H1 (cell line): Measurements from ENCODE around the gene NAV2. TPM values are rescaled to one million over a fixed set of nuclear protein-coding genes. Genes with fewer than 3 reads are reported as not detected.

Experiments
- CTCF ChIA-PET: fragments of 300-600 bp; sonication (Branson Sonifier 250); formaldehyde crosslinking; loops from one replicate; lab custom pipeline; 2021; ENCODE audit not compliant: partially characterized antibody; lab: Charles Lee
- POLR2A ChIA-PET: fragments of 300-600 bp; sonication (Branson Sonifier 250); formaldehyde crosslinking; loops from one replicate; lab custom pipeline; 2021; ENCODE audit warnings: inconsistent platforms; ENCODE audit not compliant: partially characterized antibody; lab: Charles Lee
- DNase-seq, 2 experiments: peaks; one replicate each; pipeline versions ENCODE4 v3.0.0 to v3.0.0-alpha.2; 2010 to 2022; ENCODE audit warnings: low spot score in 2 of 2, low read depth in 1 of 2, mixed read lengths in 1 of 2
- FAIRE-seq: peaks from 2 replicates; lab custom pipeline; 2011; peaks lifted over from hg19 to GRCh38; lab: Jason Lieb, UNC
- H2AFZ ChIP-seq: 2 replicates; pipeline ENCODE4 v1.8.1; 2012; ENCODE audit warnings: low read length, inconsistent platforms
- H2AK5ac ChIP-seq: 2 replicates; pipeline ENCODE4 v1.6.1; 2013; ENCODE audit warnings: low read depth, low read length
- H2BK120ac ChIP-seq: replicated peaks from 2 replicates; pipeline ENCODE3; 2013; ENCODE audit warnings: low read depth, low read length, inconsistent platforms
- H2BK12ac ChIP-seq: 2 replicates; pipeline ENCODE4 v1.6.1; 2013; ENCODE audit warnings: low read depth, low read length
- H2BK15ac ChIP-seq: 2 replicates; pipeline ENCODE4 v1.6.1; 2013; ENCODE audit warnings: low read length
- H2BK20ac ChIP-seq: 2 replicates; pipeline ENCODE4 v1.6.1; 2013; ENCODE audit warnings: low read length
- H2BK5ac ChIP-seq: 2 replicates; pipeline ENCODE4 v1.6.1; 2013; ENCODE audit warnings: low read depth, low read length
- H3K14ac ChIP-seq: 2 replicates; pipeline ENCODE4 v1.6.1; 2013; ENCODE audit warnings: inconsistent platforms; ENCODE audit not compliant: insufficient read length
- H3K18ac ChIP-seq: 2 replicates; pipeline ENCODE4 v1.6.1; 2013; ENCODE audit warnings: low read length; ENCODE audit errors: extremely low read depth
- H3K23ac ChIP-seq: 2 replicates; pipeline ENCODE4 v1.6.1; 2013; ENCODE audit warnings: inconsistent platforms; ENCODE audit not compliant: insufficient read length
- H3K23me2 ChIP-seq: 2 replicates; pipeline ENCODE4 v1.6.1; 2013; ENCODE audit warnings: low read depth, low read length
- H3K27ac ChIP-seq: 2 replicates; pipeline ENCODE4 v1.6.1; 2011; ENCODE audit warnings: low read depth, low read length, inconsistent platforms
- H3K27me3 ChIP-seq, 4 experiments: replicated peaks in 1 of 4; 1 replicate in 1 of 4; 2 replicates in 3 of 4; pipeline versions ENCODE4 v1.6.1 to v1.8.1; 2011 to 2013; ENCODE audit warnings: low read length in 3 of 4, mild to moderate bottlenecking in 3 of 4, inconsistent platforms in 2 of 4, mixed read lengths in 2 of 4, moderate library complexity in 1 of 4; ENCODE audit not compliant: control insufficient read depth in 3 of 4, insufficient read depth in 3 of 4; ENCODE audit errors: extremely low read depth in 1 of 4
- H3K36me3 ChIP-seq, 4 experiments: 2 replicates each; pipeline versions ENCODE4 v1.6.1 to v1.8.1; 2011 to 2013; ENCODE audit warnings: mild to moderate bottlenecking in 4 of 4, low read length in 3 of 4, moderate library complexity in 2 of 4, control low read depth in 1 of 4, inconsistent platforms in 1 of 4; ENCODE audit not compliant: insufficient read depth in 4 of 4, control insufficient read depth in 2 of 4
- H3K4ac ChIP-seq: replicated peaks from 2 replicates; pipeline ENCODE3; 2013; ENCODE audit warnings: low read length, low read depth, mixed read lengths, inconsistent platforms; ENCODE audit not compliant: insufficient read length
- H3K4me1 ChIP-seq, 4 experiments: replicated peaks in 1 of 4; 1 replicate in 1 of 4; 2 replicates in 3 of 4; pipeline versions ENCODE4 v1.6.1 to v1.8.1; 2011 to 2013; ENCODE audit warnings: low read length in 3 of 4, inconsistent platforms in 2 of 4, mixed read lengths in 1 of 4; ENCODE audit not compliant: insufficient read depth in 4 of 4, control insufficient read depth in 3 of 4
- H3K4me2 ChIP-seq, 2 experiments: 2 replicates each; pipeline versions ENCODE4 v1.6.1 to v1.8.1; 2011 to 2013; ENCODE audit warnings: low read depth in 2 of 2, low read length in 2 of 2, control low read depth in 1 of 2, inconsistent platforms in 1 of 2, mild to moderate bottlenecking in 1 of 2; ENCODE audit not compliant: insufficient read depth in 1 of 2
- H3K4me3 ChIP-seq, 4 experiments: fragments of 200-600, 300-600 bp in 1 of 4; sonication (generic), shearing (Covaris generic), sonication (Bioruptor Twin) in 1 of 4; 2 replicates each; pipeline versions ENCODE4 v1.5.1 to v1.8.1; 2011 to 2016; ENCODE audit warnings: low read length in 4 of 4, low read depth in 3 of 4, control low read depth in 2 of 4, inconsistent platforms in 2 of 4, mild to moderate bottlenecking in 2 of 4, mixed read lengths in 1 of 4, moderate library complexity in 1 of 4; ENCODE audit not compliant: insufficient read depth in 2 of 4; ENCODE audit errors: extremely low read depth in 1 of 4
- H3K56ac ChIP-seq: replicated peaks from 2 replicates; pipeline ENCODE3; 2013; ENCODE audit warnings: low read depth, mild to moderate bottlenecking, mixed read lengths, low read length, inconsistent platforms; ENCODE audit not compliant: insufficient read length
- H3K79me1 ChIP-seq: 2 replicates; pipeline ENCODE4 v1.6.1; 2013; ENCODE audit warnings: low read depth, low read length, control low read depth
- H3K79me2 ChIP-seq, 2 experiments: 2 replicates each; pipeline versions ENCODE4 v1.6.1 to v1.8.1; 2012 to 2013; ENCODE audit warnings: low read length in 2 of 2, mild to moderate bottlenecking in 2 of 2, inconsistent platforms in 1 of 2; ENCODE audit not compliant: insufficient read depth in 2 of 2, control insufficient read depth in 1 of 2
- H3K9ac ChIP-seq, 4 experiments: replicated peaks in 1 of 4; 1 replicate in 1 of 4; 2 replicates in 3 of 4; pipeline versions ENCODE4 v1.6.1 to v1.8.1; 2011 to 2013; ENCODE audit warnings: low read depth in 3 of 4, low read length in 3 of 4, control low read depth in 2 of 4, mild to moderate bottlenecking in 2 of 4, moderate library complexity in 2 of 4, inconsistent platforms in 1 of 4; ENCODE audit errors: extremely low read depth in 1 of 4
- H3K9me3 ChIP-seq, 2 experiments: 2 replicates each; pipeline versions ENCODE4 v1.6.1 to v1.8.1; 2012 to 2013; ENCODE audit warnings: mild to moderate bottlenecking in 2 of 2, moderate library complexity in 2 of 2, control low read depth in 1 of 2, inconsistent platforms in 1 of 2, low read depth in 1 of 2, low read length in 1 of 2, mixed read lengths in 1 of 2; ENCODE audit not compliant: insufficient read depth in 2 of 2
- H4K20me1 ChIP-seq, 2 experiments: replicated peaks in 1 of 2; 2 replicates each; pipeline versions ENCODE3 to v1.8.1; 2011 to 2013; ENCODE audit warnings: inconsistent platforms in 2 of 2, low read length in 2 of 2, mild to moderate bottlenecking in 1 of 2; ENCODE audit not compliant: insufficient read depth in 2 of 2, control insufficient read depth in 1 of 2
- H4K5ac ChIP-seq: 2 replicates; pipeline ENCODE4 v1.6.1; 2013; ENCODE audit warnings: low read length, low read depth, mixed read lengths, inconsistent platforms; ENCODE audit not compliant: insufficient read length
- H4K8ac ChIP-seq: 2 replicates; pipeline ENCODE4 v1.8.0; 2013; ENCODE audit warnings: mild to moderate bottlenecking, moderate library complexity, low read length, inconsistent platforms; ENCODE audit not compliant: insufficient read depth; ENCODE audit errors: extremely low read depth
- H4K91ac ChIP-seq: replicated peaks from 2 replicates; pipeline ENCODE3; 2013; ENCODE audit warnings: low read length, mixed read lengths, inconsistent platforms; ENCODE audit not compliant: insufficient read length
- NRF1 ChIP-seq: IDR thresholded peaks from 2 replicates; pipeline ENCODE4 v1.6.1; 2011; ENCODE audit warnings: mild to moderate bottlenecking, low read depth, low read length, improper control_type of control experiment
- TCF12 ChIP-seq: IDR thresholded peaks from 2 replicates; pipeline ENCODE4 v1.6.1; 2011; ENCODE audit warnings: low read depth, mild to moderate bottlenecking, low read length
- WGBS, 2 experiments: shearing (Covaris generic) in 1 of 2; methylation state at CpG; one replicate each; pipeline versions ENCODE4 v1.1.6 to v1.1.7; 2013 to 2015; ENCODE audit warnings: low lambda C conversion rate in 2 of 2, mixed read lengths in 2 of 2, inconsistent platforms in 1 of 2, low coverage in 1 of 2, missing lambda C conversion rate in 1 of 2; ENCODE audit not compliant: insufficient replicate concordance in 2 of 2, insufficient coverage in 1 of 2, insufficient read length in 1 of 2; ENCODE audit errors: extremely low coverage in 1 of 2, missing lambda C conversion rate in 1 of 2; 5-methylcytosine and 5-hydroxymethylcytosine counted together
- polyA plus RNA-seq, 7 experiments: library from polyadenylated mRNA; depleted of rRNA in 3 of 7; stranded (reverse) in 5 of 7; unstranded in 2 of 7; fragments of >200 nt in 5 of 7; fragments of 200-250 nt in 2 of 7; gene quantifications; 1 replicate in 5 of 7; 2 replicates in 1 of 7; 4 replicates in 1 of 7; pipeline versions ENCODE4 v1.2.1 to v1.2.3, GENCODE V29; 2011 to 2013; ENCODE audit warnings: missing spikeins in 2 of 7, mixed read lengths in 2 of 7
- total RNA-seq: library from RNA; stranded (reverse); fragmentation: NEBNext Ultra II Directional; extraction: Animal tissue kit (Norgen Biotek cat#: 25700); gene quantifications from 2 replicates; pipeline ENCODE4 v1.2.1, GENCODE V29; 2021

NAV2 gene
- total and polyA plus RNA-seq, 2 of the 8 experiments (the other 6 are each of a cell fraction or from before 2014, with no cell fraction given), result 35.6 to 73.6 TPM

- H2AFZ ChIP-seq, result no peak overlapping the region
- H3K4ac ChIP-seq, result no peak overlapping the region
- H3K9me3 ChIP-seq, result no peaks in the 10 kb centered on the region
- H3K79me2 ChIP-seq, result peaks cover 9 to 96% of the 10 kb centered on the region in 2 experiments; a peak in 3 of 4 replicates
- no peak overlapping the region; the same call in 1 of the 2 replicates for H2BK5ac ChIP-seq
- H3K27ac ChIP-seq, result no peak overlapping the region
- H4K20me1 ChIP-seq, result peaks cover 3 to 7% of the 10 kb centered on the region in 2 experiments
- H3K4me2 ChIP-seq, result no peak overlapping the region
- FAIRE-seq (no peak), DNase-seq (no peak)
- H3K79me1 ChIP-seq, result no peaks in the 10 kb centered on the region
- H2BK15ac ChIP-seq, result no peak overlapping the region
- no peak overlapping the region for H3K23ac ChIP-seq
- H4K8ac ChIP-seq, result no peak overlapping the region
- no peaks in the 10 kb centered on the region for H3K27me3 ChIP-seq
- no peaks in the 10 kb centered on the region for H3K23me2 ChIP-seq
- WGBS, 2 experiments, result 57% methylated on average over 3 of the region's 3 CpGs; no CpG with 5 or more reads in 1 of the 2 experiments
- ChIA-PET POLR2A (no interaction called here), CTCF (interaction anchor here (1.4 to 3.4 kb wide), 6 partner anchors 8 to 233 kb away, joined by 3 to 23 read pairs (median 4); no protein-coding TSS in a partner anchor)
- H3K36me3 ChIP-seq, result peaks cover 0 to 7% (median 0%) of the 10 kb centered on the region in 4 experiments; a peak in 1 of 8 replicates
- H3K4me3 ChIP-seq, result no peak overlapping the region
- H3K9ac ChIP-seq, result no peak overlapping the region
- no peak overlapping the region for H2AK5ac ChIP-seq
- H3K4me1 ChIP-seq, result peaks cover 5 to 40% (median 24%) of the 10 kb centered on the region in 4 experiments
- H4K91ac ChIP-seq, result no peak overlapping the region
- H4K5ac ChIP-seq, result no peak overlapping the region
- no peak overlapping the region for H2BK12ac ChIP-seq
- no peak overlapping the region for H2BK120ac ChIP-seq
- TF ChIP-seq TCF12, result no peak
- TF ChIP-seq NRF1, result no peak
- TF ChIP-seq, all 59 proteins: peak for 0
- 0 out of 2 replicates have a peak overlapping the region, but pooled peaks have one; percentile 26 for H3K18ac ChIP-seq
- no peak overlapping the region for H2BK20ac ChIP-seq
- H3K14ac ChIP-seq, result no peak overlapping the region
- no peak overlapping the region for H3K56ac ChIP-seq
These were observed 80.7 kb downstream of the NAV2 start for GRCh38 chr11:19793326-19793725.
